Islet precursor cell (in vitro differentiated cells): ENCODE results near the gene ACP2.
"Not testable (repeated sequence)": the region's sequence is repeated elsewhere in the genome, so short reads cannot be mapped to it uniquely, and the experiment has no call there.

Experiments used
- DNase-seq: peaks from one replicate; pipeline ENCODE4 v3.0.0-alpha.2; 2018

ACP2 gene

GRCh38 chr11:47241841-47242301, 6.7 kb downstream of the ACP2 start:
- no peak for DNase-seq

GRCh38 chr11:47239852-47240251, 8.8 kb downstream of the ACP2 start:
- no peak for DNase-seq

- DNase-seq: no peak
These were observed 12.1 kb downstream of the ACP2 start for GRCh38 chr11:47236482-47236881.

- DNase-seq: no peak
These were observed 13.5 kb downstream of the ACP2 start for GRCh38 chr11:47235163-47235562.

- DNase-seq: no peak
These were observed 13.9 kb downstream of the ACP2 start for GRCh38 chr11:47234669-47235100.

GRCh38 chr11:47233989-47234668, 14.5 kb downstream of the ACP2 start:
- peak; percentile 67 for DNase-seq

GRCh38 chr11:47233051-47233450, 15.6 kb downstream of the ACP2 start:
- no peak for DNase-seq

- DNase-seq: no peak
These were observed 19.5 kb downstream of the ACP2 start for GRCh38 chr11:47229161-47229560.

GRCh38 chr11:47225552-47226400, 22.8 kb downstream of the ACP2 start:
- no peak for DNase-seq

GRCh38 chr11:47222696-47223095, 25.9 kb downstream of the ACP2 start:
- DNase-seq: no peak

GRCh38 chr11:47220401-47220821, 28.2 kb downstream of the ACP2 start:
- DNase-seq: no peak

GRCh38 chr11:47216121-47216798, 32.4 kb downstream of the ACP2 start:
- DNase-seq: peak; percentile 67

- DNase-seq: no peak
These were observed 33.2 kb downstream of the ACP2 start for GRCh38 chr11:47215366-47215910.

- peak; percentile 92 for DNase-seq
These were observed 34.6 kb downstream of the ACP2 start for GRCh38 chr11:47213950-47214565.

- DNase-seq: peak; percentile 67
These were observed 35.7 kb downstream of the ACP2 start for GRCh38 chr11:47212938-47213337.

GRCh38 chr11:47208628-47209027, 40.0 kb downstream of the ACP2 start:
- no peak for DNase-seq

GRCh38 chr11:47208008-47208552, 40.5 kb downstream of the ACP2 start:
- DNase-seq: not testable (repeated sequence)

- no peak for DNase-seq
These were observed 41.2 kb downstream of the ACP2 start for GRCh38 chr11:47207459-47207858.

GRCh38 chr11:47206577-47206976, 42.0 kb downstream of the ACP2 start:
- not testable (repeated sequence) for DNase-seq

GRCh38 chr11:47204637-47204989, 44.0 kb downstream of the ACP2 start:
- DNase-seq: peak; percentile 72

- no peak for DNase-seq
These were observed 46.0 kb downstream of the ACP2 start for GRCh38 chr11:47202576-47202975.

GRCh38 chr11:47201015-47201414, 47.6 kb downstream of the ACP2 start:
- no peak for DNase-seq
